GM12865 (cell line): ENCODE results near the gene RPS19BP1.
A peak's percentile ranks its signal among the peaks of the same experiment; 100 is the strongest.

Experiments
- DNase-seq: peaks from one replicate; pipeline ENCODE4 v3.0.0; 2010; ENCODE audit warnings: low read depth
- H3K4me3 ChIP-seq: 2 replicates; pipeline ENCODE4 v1.5.1; 2011; ENCODE audit warnings: mild to moderate bottlenecking, low read depth, low read length, control low read depth
- TF ChIP-seq, protein P1 (sequence below): IDR thresholded peaks from 2 replicates; pipeline ENCODE4 v1.5.1; 2011; ENCODE audit warnings: low read length, control low read depth, low read depth, inconsistent platforms; ENCODE audit not compliant: insufficient read depth; ENCODE audit errors: missing control alignments

The RPS19BP1 gene

DNA sequence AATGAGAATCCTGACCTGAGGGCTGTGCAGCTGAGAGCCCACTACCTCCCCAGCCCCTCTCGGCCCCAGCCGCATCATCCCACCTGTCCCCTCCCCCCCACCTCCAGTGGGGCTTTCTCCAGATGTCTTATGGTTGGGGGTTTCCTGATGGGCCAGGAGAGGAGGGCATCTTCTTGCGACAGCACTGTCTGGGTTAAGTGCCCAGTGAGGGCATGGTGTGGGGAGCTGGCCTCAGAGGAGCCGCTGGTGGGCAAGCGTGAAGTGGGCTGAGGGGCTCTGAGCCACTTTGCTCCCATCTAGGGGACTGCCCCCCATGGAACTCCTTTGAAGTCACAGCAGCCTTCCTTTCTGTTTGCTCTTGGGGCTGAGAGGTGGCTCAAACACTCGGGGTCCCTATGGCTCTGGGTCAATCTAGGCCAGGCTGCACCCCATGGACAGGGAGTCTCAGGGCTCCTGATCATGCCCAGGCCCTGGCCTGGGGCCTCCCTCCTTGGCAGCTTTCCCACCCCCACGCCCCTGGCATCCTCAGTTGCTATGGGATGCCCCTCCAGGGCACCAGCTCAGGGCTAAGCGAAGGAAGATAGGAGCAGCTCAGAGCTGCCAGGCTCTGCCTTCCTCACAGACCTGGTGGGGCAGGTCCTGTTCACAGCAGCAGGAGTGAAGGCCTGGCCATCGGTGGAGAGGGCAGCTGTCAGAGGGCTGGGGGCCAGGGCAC, 41.4 kb downstream of the RPS19BP1 start:
- DNase-seq = no peak
- no peak overlapping the region for H3K4me3 ChIP-seq
- TF ChIP-seq, protein P1, sequence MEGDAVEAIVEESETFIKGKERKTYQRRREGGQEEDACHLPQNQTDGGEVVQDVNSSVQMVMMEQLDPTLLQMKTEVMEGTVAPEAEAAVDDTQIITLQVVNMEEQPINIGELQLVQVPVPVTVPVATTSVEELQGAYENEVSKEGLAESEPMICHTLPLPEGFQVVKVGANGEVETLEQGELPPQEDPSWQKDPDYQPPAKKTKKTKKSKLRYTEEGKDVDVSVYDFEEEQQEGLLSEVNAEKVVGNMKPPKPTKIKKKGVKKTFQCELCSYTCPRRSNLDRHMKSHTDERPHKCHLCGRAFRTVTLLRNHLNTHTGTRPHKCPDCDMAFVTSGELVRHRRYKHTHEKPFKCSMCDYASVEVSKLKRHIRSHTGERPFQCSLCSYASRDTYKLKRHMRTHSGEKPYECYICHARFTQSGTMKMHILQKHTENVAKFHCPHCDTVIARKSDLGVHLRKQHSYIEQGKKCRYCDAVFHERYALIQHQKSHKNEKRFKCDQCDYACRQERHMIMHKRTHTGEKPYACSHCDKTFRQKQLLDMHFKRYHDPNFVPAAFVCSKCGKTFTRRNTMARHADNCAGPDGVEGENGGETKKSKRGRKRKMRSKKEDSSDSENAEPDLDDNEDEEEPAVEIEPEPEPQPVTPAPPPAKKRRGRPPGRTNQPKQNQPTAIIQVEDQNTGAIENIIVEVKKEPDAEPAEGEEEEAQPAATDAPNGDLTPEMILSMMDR = no peak

DNA sequence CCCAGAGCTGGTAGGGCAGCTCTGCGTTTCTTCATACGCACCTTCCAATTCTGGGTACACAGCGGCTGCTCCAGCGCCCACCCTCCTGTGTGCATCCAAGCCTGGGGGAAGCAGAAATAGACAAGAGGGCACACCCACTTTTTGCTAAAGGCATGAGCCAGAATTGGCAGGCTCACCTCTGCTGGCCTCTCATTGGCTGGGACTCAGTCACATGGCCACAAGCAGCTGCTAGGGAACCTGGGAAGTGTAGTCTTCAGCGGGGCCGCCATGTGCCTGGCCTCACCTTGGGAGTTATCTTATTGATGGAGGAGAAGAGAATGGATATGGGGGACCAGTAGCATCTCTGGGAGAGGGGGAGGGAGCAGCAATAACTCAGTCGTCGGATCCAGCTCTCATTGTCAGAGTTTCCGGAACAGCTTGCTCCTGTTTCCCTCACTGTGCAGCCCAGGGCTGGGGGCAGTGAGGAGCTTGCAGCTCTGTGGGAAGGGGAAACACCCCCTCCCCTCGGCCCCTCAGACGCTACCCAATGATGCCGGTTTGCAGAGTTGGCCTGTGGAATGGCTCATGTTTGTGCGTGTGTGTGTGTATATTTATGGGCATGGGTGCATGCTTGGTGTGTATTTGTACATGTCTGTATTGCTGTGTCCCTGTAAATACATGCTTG, 42.3 kb downstream of the RPS19BP1 start:
- no peak overlapping the region for H3K4me3 ChIP-seq
- DNase-seq = peak; percentile 85

GRCh38 chr22:39489094-39490068, 43.2 kb downstream of the RPS19BP1 start:
- TF ChIP-seq, protein P1 = no peak
- no peak for DNase-seq
- no peak overlapping the region for H3K4me3 ChIP-seq

More for the DNA sequence above, 42.3 kb downstream of the RPS19BP1 start:
- TF ChIP-seq, protein P1 = no peak

- H3K4me3 ChIP-seq = no peak overlapping the region
- TF ChIP-seq, protein P1 = no peak
- DNase-seq = no peak
Observed at GRCh38 chr22:39488563-39489083, 43.9 kb downstream of the RPS19BP1 start.

- TF ChIP-seq, protein P1 = no peak
- DNase-seq = no peak
Observed at GRCh38 chr22:39487826-39488520, 44.6 kb downstream of the RPS19BP1 start.

More at GRCh38 chr22:39487826-39488520, 44.6 kb downstream of the RPS19BP1 start:
- H3K4me3 ChIP-seq = no peak overlapping the region
